Activated effector memory CD4-positive, alpha-beta T cell treated with anti-CD3 and anti-CD28 coated beads, Interleukin-2, amount 50 U/mL, for 16 hours (primary cell): Measurements from ENCODE around the gene TINCR.

Experiments used
- DNase-seq: peaks from one replicate; pipeline ENCODE4 v3.0.0-alpha.2; 2020

TINCR gene

DNA sequence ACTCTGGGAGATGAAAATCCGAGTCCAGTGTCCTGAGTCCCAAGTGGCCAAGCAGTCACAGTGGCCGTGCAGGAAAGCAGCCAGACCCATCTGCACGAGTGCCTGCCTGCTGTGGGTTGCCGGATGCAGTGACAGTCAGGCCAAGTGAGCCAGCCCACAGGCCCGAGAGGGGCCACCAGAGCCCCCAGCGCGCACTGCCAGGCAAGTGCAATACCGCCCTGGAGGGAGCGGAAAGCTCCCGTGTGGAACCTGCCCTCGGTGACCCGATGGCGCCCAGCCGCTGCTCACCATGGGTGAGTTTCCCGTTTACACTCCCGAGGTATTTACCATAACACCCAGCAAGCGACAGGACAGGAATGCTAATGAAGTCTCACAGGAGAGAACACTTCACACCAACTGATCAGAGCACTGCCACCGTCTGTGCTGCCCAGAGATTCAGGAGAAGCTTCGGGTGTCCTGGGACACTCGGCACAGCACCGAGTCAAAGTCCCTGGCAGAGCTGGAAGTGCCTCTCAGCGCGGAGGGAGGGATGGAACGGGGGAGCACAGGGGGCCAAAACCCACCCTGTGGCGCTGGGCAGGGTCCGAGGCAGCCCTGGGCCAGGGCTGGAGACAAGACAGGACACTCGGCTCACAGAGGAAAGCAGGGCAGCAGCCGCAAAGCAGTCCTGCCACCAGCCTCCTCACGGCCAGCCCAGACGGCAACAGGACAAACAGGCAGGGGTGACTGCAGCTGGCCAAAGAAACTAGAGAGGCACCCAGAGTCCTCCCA lies 21.3 kb upstream of the TINCR start:
- no peak for DNase-seq

DNA sequence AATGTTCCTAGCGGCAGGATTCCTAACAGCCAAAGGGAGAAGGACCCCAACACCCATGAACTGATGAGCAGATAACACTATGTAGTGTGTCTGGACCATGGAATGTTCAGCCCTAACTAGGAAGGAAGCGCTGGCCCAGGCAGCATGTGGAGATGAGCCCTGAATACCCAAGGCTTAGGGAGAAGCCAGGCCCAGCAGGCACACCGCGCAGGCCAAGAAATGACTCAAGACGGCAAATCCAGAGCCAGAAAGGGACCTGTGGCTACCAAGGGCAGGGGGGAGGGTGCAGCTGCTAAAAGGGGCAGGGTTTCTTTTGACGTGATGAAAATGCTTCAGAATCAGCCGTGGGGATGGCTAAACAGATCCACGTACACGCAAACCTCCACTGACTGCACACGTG lies 20.7 kb upstream of the TINCR start:
- DNase-seq = no peak

DNA sequence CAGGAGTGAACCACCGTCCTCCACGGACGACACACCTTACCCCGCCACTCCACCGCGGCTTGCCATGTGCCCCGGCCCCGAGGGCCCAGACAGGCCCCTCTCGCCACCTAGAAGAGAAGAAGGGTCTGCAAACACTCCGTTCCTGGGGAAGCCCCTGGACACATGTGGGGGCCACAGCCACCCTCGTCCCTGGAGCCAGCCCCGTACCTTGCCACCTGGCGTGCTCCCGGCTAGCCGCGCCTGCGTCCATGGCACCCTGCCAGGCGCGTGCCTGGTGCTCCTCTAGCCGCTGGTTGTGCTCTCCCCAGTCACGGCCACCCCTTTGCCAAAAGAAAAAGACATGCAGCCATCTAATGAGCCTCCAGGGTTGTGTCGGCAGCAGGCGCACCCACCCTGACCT lies 19.9 kb upstream of the TINCR start:
- no peak for DNase-seq

DNA sequence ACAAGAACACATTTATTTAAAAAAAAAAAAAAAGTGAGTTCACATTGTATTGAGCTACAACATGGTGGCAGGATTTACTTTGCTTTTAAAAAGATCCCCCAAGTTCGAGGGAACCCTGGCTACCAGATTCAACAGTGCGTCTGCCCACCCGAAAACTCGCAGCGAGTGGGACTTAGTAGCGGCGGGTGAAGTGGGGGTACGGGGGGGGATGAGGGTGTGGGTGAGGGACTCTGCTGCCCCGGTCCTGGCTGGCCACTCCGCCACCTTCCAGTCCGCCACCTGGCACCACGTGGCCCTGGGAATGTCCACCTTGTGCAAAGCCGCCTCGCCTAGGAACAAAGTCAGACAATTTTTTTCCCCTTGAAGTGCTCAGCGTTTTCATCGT lies 19.3 kb upstream of the TINCR start:
- DNase-seq = no peak

DNA sequence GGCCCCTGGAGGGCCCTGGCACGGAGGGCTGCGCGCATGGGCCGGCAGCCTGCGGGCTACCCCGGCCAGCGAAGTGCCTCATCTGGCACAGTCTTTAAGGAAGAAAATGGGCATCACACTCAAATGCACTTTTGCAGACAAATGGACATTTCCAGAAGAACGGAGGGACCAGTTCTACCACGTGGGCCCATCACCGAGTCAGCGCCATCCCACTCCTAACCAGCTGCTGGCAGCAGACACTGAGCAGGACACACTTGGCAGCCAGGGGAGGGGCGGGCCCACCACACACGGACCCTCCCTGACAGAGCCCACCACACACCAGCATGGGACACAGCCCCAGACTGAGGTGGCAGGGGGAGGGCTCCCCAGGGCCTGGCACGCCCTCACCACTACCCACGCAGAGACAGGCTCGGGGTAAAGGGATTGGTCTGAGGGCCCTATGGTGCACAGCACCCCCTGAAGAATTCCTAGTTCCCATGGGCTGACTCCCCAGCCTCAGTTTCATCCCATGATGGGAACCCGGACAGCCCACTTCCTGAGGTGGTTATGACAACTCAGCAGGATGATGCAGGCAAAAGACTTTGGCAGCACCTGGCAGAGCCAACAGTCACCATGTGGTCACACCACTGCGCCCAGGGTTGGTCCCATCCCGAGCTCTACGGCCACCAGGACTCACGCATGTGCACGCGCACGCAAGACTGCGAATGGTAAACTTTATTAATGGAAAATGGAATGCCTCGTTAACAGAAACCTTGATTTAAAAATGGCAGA lies 18.7 kb upstream of the TINCR start:
- no peak for DNase-seq

DNA sequence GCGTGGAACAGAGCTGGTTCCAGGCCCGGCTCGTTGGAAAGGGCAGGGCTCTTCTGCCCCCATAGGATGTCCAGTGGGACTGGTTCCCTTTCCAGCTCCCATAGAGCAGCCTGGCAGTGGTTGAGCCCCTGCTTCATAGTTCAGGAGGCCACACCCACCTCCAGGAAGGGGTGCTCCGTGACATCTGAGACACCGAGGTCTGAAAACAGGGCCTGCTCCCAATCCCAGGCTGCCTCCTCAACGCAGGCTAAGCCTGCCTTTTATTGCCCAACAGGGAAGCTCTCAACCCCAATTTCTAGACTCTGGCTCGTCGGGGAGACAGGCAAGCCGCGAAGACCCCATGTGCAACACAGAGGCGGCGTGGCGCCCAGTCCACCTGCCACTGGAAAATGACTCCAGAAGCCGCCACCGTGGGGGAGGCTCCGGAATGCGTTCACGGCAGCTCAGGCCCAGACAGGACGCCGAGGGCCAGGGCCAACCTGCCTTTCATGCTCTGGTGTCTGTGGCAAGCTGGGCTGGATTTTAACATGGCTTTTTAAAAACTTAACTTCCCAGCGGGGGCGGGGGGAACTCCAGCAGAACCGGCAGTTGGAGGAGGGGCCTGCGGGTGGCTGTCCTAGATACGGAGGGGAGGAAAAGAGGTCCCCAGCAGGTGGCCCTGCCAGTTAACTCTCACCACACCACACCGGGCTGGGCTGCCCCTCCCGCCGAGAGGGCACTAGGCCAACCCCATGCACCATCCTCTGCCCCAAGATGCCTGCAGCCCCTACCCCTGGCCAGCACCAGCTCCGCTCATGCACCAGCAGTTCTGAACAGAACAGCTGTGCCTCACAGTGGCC lies 17.9 kb upstream of the TINCR start:
- peak; percentile 76 for DNase-seq

DNA sequence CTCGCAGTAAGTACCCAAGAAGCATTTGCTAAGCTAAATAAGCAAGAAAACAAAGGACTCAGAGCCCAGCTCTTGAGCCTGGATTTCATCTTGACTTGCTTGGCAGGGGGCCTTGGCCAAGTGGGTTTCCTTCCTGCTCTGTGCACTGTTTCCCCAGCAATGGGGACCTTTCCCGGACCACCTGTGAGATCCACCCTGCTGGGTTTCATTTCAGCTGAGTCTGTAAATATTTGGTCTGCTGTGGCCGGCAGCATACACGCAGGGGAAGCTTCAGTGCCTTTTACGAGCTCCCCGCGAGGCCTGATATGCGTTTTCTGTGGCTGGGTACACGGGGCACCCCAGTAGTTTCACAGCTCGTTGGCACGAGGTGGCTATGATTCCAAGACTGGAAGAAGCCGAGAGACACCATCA lies 12.4 kb upstream of the TINCR start:
- no peak for DNase-seq

DNA sequence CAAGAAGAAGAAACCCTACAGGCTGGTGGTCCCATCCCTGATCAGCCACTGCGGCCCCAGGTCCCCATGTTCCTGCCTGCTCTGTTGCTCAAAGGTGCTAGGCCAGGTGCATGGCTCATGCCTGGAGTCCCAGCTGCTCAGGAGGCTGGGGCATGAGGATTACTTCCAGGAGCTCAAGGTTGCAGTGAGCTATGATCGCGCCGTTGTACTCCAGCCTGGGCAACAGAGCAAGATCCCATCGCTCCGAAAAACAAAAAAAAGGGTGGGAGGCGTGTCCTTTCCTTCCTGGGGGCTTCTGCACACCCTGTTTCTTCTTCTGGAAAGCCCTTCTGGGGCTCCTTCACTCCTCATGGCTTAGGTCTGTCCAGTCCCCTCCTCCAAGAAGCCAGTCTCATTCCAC lies 11.9 kb upstream of the TINCR start:
- DNase-seq = no peak

DNA sequence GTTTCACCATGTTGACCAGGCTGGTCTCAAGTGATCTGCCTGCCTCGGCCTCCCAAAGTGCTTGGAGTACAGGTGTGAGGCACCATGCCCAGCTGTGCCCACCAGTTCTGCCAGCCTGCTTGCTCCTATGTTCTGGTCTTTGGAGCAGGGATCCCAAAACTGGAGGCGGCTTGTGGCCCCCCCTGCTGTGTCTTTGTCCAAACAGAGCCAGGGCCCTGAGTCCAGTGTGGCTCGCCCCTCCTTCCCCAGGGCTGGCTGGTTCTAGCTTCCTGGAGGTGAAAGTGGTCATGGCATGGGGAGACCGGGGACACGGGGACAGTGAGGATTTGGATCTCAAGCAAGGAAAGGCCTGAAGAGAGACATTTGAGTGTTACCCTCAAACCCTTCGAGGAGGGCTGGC lies 11.5 kb upstream of the TINCR start:
- no peak for DNase-seq

DNA sequence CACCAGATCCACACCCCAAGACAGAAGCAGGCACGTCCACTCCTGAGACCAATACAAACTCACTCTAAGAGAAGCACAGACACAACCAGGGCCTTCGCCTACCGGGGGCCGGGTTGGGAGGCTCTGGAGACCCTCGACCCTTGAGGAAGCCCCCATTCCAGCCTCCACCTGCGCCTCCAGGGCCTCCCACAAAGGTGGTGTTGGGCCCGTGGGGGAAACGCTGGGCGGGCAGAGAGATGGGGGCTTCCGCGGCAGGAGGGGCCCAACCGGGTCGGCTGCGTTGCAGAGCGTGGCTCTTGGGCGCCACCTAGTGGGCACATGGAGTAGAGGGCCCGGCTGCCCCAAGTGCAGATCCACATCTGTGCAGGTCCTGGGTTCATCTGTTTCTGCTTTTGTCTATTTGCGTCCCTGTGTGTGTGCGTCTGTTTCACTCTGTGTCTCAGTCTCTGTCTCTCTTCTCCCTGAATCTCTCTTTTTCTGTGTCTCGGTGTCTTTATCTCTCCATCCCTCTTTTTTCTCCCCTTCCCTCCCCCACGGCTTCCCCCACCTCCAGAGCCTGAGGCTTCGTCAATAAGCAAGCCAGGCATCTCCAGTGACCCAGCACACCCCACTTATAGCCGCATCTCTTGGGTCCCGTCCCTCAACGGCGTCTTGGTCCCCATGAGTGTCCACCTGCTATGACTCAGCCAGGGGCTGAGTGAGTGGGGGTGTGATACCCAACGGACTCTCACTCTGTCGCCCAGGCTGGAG lies 10.5 kb upstream of the TINCR start:
- DNase-seq = peak; percentile 90

DNA sequence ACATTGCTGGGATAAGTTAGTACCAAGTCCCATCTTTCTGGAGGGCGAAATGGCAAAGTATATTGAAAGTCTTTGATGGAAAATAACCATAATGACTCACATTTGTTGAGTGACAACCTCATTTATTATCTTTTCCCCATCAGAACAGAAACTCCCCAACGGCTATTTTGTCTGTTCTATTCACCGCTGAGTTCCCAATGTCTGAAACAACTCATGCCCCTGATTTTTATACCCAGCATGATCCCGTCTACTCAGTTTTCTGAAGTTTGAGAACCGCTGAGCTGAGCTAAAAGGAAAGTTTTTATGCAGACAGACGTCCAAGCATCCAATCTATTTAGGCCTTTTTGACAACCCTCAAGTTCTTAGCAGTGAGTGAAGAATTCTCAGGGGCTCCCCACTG lies 7.8 kb upstream of the TINCR start:
- no peak for DNase-seq

DNA sequence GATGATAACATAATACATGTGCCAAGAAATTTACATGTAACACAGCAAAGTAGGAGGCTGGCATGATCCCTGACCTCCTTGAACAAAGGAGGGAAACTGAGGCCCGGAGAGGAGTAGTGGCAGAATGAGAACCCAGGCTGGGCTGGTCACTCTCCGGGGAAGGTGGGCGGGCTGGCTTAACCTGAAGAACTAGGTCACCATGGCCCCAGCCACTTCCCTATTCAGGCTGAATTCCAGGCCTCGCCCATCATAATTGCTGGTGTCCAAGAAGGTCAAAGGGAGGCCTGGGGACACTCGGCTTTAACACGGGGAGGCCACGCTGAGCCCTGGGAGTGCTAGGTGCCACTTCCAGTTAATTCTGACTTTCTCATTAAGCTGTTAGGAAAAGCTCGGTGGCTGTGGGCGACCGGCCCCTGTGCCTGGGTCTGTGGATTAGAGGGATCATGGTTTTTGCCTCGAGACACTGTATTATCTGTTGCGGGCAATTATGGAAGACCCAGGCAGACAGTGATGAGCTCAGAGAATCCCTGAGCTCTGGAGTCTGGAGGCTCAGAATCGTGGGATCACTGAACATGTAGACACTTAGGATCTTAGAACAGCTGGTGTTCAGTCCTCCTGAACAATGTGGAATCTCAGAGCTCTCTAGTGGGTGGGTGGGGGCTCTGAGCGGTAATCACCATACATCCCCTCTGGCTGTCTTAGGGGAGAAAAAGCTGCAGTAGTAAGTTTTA lies 5.0 kb upstream of the TINCR start:
- no peak for DNase-seq

DNA sequence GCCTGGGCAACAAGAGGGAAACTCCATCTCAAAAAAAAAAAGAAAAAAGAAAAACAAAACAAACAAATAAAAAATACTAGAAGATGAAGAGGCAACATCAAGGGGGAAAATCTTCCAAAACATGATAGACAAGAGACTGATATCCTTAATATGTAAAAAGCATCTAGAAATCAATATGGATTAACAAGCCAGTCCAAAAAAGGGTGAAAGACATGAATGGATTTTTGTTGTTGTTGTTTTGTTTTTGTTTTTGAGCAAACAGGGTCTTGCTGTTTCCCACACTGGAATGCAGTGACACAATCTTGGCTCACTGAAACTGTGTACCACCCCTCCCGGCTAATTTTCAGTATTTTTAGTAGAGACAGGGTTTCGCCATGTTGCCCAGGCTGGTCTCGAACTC lies 4.0 kb upstream of the TINCR start:
- DNase-seq = no peak

DNA sequence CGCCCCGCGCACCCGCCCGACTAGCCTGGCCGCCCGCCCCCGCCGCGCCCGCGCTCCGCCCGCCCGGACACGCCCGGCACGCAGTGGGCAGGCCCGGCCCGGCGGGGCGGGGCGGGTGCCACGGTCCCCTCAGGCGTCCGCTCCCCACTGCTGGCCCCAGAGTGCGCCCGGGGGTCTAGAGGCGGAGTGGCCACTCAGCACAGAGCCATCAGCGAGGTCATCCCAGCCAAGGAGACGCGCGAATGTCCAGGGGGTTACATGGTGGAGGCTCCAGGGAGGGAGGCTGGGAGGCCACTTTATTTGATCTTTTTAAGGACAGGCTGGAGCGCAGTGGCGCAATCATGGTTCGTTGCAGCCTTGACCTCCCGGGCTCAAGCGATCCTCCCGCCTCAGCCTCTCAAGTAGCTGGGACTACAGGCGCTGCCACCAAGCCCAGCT lies 236 bp upstream of the TINCR start:
- DNase-seq = no peak

DNA sequence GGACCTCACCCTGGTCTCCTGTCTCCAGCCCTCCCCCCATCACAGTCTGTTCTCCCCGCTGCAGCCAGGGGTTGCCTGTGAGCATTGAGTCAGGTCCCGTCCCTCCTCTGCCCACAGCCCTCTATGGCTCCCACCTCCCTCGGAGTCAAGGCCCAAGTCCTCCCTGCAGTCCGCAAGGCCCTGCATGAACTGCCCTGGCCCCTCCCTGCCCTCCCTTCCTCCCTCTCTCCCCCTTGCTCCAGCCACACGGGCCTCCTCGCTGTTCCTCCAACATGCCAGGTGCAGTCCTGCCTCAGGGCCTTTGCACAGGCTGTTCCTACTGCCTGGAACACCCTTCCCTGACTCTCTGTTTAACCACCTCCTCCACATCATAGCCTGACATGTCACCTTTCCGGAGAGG lies 2.8 kb downstream of the TINCR start:
- DNase-seq = no peak

DNA sequence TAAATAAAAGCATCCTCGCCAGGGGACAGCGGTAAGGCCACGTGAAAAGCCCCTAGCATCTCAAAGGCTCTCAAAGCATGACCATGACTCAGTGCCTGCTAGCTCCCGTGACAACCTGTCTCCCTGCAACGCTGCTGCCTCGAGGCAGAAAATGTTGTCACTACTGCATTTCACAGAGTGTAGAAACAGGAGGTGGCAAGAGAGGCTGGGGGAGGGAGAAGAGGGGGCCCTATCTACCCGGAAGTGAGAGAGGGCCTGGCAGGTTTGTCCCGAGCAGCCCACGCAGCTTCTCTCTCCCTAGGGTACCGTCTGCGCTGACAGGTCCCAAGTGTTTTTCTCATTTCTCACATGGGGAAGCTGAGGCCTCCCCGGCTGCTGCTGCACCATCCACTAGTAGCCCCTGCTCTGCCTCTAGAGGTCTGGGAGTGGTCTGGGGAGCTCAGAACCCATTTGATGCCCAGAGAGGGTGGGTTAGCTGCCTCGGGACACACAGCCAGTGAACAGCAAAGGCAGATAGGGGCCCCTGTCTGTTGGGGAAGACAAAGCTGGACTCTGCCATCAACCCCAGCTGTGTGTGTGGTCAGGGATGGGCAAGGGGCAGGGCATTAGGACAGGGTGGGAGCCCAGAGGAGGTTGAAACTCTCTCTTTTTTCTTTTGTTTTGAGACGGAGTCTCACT lies 3.7 kb downstream of the TINCR start:
- no peak for DNase-seq

DNA sequence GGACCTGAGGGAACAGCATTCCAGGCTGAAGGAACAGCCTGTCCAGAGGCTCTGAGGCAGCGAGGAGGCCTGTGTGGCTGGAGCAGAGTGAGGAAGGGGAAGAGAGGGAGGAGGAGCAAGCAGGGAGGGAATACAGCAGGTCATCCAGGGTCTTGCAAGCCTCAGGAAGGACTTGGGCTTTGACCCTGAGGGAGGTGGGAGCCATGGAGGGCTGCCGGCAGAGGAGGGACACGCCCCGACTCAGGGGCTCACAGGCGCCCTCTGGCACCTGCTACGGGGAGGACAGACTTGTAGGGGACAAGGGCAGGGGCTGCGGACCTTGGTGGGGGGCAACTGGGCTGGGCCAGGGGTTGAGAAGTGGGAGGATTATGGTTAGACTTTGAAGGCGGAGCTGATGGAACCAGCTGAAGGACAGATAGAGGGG lies 4.7 kb downstream of the TINCR start:
- DNase-seq = no peak

DNA sequence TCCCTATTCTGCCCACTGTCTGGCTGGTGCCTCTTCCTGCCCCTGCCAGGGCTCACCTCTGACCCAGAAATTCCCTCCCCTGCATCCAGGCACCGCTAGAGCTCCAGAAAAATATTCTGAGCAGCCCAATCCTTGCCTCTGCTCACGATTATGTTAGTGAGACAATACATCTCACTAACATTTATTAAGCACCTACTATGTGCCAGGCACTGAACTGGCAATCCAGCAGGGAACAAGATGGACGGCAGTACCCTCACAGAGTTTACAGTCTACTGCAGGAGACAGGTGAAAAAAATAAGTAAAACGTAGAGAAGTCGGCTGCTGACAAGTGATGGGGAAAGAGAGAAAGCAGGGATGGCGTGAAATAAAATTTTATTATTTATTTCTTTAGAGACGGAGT lies 5.5 kb downstream of the TINCR start:
- no peak for DNase-seq

DNA sequence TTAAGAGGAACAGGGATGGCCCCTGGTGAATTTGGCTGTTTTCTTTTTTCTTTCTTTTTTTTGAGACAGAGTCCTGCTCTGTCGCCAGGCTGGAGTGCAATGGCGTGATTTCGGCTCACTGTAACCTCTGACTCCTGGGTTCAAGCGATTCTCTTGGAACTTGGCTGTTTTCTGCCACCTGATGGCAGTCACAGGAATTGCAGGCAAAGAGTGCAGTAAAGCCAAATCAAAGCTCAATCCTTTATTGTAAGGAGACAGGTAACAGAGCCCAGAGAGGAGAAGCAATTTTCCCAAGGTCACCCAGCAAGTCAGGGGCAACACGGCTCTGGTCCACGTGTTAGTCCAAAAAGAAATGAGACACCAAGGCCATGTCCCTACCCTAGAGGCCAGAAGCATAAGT lies 6.2 kb downstream of the TINCR start:
- no peak for DNase-seq

DNA sequence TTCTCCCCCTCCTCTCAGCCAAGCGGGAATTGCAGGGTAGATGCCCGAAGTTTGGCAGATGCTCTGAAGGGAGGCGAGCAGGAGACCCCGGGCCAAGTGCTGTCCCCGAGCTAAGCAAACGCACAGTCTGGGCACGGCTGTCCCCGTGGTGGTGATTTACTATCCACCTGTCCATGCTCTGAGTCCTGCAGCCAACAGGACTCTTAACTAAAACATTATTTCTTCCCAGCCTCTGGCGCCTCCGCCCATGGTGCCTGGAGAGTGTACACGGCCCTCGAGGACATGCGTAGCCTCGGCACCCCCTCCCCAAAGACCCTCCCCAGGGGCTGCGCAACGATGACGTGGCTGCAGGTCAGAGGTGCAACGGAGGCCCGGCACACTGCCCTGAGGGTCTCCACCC lies 7.6 kb downstream of the TINCR start:
- DNase-seq = no peak

DNA sequence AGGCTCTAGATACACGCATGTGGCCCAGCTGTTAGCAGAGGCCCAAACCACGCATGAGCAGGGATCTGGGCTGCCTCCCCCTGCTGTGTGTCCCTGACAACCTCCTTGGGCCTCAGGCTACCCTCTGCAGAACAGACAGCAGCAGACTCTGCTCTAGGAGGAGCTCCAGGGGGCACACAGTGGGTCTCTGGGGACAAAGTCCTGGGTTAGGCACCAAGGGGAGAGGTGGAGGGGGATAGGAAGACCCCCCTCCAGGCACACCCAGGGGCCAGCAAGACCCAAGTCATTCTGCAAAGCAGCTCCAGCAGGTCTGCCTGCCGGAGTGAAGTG lies 8.0 kb downstream of the TINCR start:
- no peak for DNase-seq

DNA sequence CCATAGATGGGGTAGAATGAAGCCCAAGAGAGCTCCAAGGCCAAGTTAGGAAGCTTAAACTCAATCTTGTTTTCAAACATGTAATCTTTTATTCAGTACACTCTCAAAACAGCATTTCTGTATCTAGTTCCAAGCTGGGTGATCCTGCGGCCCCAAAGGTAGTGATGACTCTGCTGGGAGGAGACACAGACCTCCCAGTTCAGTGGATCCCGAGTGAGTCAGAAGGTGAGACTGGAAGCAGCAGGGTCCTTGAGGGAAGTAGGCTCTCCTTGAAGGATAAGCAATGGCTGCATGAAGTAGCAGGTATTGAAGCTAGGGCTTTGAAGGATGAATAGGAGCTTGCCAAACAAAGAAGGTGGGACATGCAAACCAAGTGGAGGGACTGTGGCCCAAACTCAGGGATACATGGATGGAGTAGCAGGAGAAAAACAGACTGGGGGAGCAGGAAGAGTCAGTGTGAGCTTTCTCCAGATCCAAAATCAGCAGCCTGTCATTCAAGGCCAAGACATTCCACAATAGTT lies 9.6 kb downstream of the TINCR start:
- DNase-seq = no peak
